Measurements from ENCODE around the gene RGS18.

DNA sequence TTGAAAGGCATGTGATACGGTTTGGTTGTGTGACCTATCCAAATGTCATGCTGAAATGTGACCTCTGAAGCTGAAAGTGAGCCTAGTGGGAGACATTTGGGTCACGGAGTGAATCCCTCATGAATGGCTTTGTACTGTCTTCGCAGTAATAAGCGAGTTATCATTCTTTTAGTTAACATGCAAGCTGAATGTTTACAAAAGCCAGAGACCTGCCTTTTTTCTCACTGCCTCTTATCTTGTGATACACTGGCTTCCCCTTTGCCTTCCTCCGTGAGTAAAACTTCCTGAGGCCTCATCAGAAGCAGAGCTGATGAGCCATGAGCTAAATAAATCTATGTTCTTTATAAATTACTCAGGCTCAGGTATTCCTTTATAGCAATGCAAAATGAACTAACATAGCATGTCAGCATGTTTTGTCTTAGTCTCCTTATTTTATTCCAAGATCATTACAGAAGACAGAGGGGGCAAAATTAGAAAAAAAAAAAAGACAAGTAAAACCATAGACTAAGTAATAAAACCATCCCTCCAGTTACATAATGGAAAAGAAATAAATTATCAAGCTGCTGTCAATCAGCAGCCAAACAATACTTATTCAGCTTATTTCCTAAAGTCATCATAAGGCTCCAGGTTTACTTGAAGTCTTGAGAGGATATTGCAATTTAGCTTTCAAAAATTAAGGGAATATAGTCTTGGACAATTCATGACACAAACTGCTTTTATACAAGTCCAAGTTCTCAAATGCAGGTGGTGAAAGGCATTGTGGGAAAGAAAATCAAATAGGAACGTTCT lies 12.1 kb downstream of the RGS18 start:
- TF ChIP-seq CTCF (IDR thresholded peaks at IDR 0.05), result no peak
- no peak for TF ChIP-seq POLR2A (IDR thresholded peaks at IDR 0.05)
